A204.1 (cell line): Measurements from ENCODE around the gene HEXB.

Experiments used
- FAIRE-seq: peaks from 2 replicates; lab custom pipeline; 2012; peaks lifted over from hg19 to GRCh38; lab: Jason Lieb, UNC

HEXB gene

GRCh38 chr5:74684900-74685851 is at the start of gene HEXB:
TSS of gene HEXB (plus strand) at chr5:74685233. CDS start at chr5:74685261, 28 bp downstream.
- FAIRE-seq = no peak

GRCh38 chr5:74636149-74636548 is 48.9 kb upstream of the HEXB start:
- FAIRE-seq = no peak

GRCh38 chr5:74636552-74636951 is 48.5 kb upstream of the HEXB start:
- FAIRE-seq = no peak

GRCh38 chr5:74638544-74638969 is 46.5 kb upstream of the HEXB start:
- FAIRE-seq = no peak

- FAIRE-seq = no peak
Observed at GRCh38 chr5:74638970-74639806, 45.8 kb upstream of the HEXB start.

GRCh38 chr5:74639807-74640449 is 45.1 kb upstream of the HEXB start:
- no peak for FAIRE-seq

- no peak for FAIRE-seq
Observed at GRCh38 chr5:74640450-74640953, 44.5 kb upstream of the HEXB start, which contains the start of gene ENC1. TSS of gene ENC1 (minus strand) at chr5:74640728. CDS start at chr5:74636485, 4,243 bp downstream.

GRCh38 chr5:74640954-74641734 is 43.9 kb upstream of the HEXB start:
- FAIRE-seq = no peak

- FAIRE-seq = no peak
Observed at GRCh38 chr5:74641735-74642542, 43.1 kb upstream of the HEXB start.

- FAIRE-seq = no peak
Observed at GRCh38 chr5:74642543-74642863, 42.5 kb upstream of the HEXB start.

- no peak for FAIRE-seq
Observed at GRCh38 chr5:74643111-74643562, 41.9 kb upstream of the HEXB start.

- no peak for FAIRE-seq
Observed at GRCh38 chr5:74647096-74647495, 37.9 kb upstream of the HEXB start.

- FAIRE-seq = peak; percentile 94
Observed at GRCh38 chr5:74648835-74649293, 36.2 kb upstream of the HEXB start.

- FAIRE-seq = no peak
Observed at GRCh38 chr5:74649421-74649973, 35.5 kb upstream of the HEXB start.

- FAIRE-seq = no peak
Observed at GRCh38 chr5:74651710-74652109, 33.3 kb upstream of the HEXB start.

- no peak for FAIRE-seq
Observed at GRCh38 chr5:74652576-74652975, 32.5 kb upstream of the HEXB start.

GRCh38 chr5:74653991-74654390 is 31.0 kb upstream of the HEXB start:
- no peak for FAIRE-seq

- no peak for FAIRE-seq
Observed at GRCh38 chr5:74655206-74655605, 29.8 kb upstream of the HEXB start.

- no peak for FAIRE-seq
Observed at GRCh38 chr5:74655716-74656115, 29.3 kb upstream of the HEXB start.

- no peak for FAIRE-seq
Observed at GRCh38 chr5:74657165-74657564, 27.9 kb upstream of the HEXB start.
